Right hindlimb (tissue), 1 donor: ENCODE data around the gene RTKN2.
"Not testable (repeated sequence)": the region's sequence is repeated elsewhere in the genome, so short reads cannot be mapped to it uniquely, and the experiment has no call there.

Experiments used
- DNase-seq: peaks from one replicate; pipeline ENCODE4 v3.0.0-alpha.2; 2018

Gene RTKN2

GRCh38 chr10:62258926-62259325, 9.7 kb downstream of the RTKN2 start:
- no peak for DNase-seq

- no peak for DNase-seq
These were observed 14.9 kb downstream of the RTKN2 start for GRCh38 chr10:62253704-62254103.

- no peak for DNase-seq
These were observed 16.6 kb downstream of the RTKN2 start for GRCh38 chr10:62252051-62252450.

DNA sequence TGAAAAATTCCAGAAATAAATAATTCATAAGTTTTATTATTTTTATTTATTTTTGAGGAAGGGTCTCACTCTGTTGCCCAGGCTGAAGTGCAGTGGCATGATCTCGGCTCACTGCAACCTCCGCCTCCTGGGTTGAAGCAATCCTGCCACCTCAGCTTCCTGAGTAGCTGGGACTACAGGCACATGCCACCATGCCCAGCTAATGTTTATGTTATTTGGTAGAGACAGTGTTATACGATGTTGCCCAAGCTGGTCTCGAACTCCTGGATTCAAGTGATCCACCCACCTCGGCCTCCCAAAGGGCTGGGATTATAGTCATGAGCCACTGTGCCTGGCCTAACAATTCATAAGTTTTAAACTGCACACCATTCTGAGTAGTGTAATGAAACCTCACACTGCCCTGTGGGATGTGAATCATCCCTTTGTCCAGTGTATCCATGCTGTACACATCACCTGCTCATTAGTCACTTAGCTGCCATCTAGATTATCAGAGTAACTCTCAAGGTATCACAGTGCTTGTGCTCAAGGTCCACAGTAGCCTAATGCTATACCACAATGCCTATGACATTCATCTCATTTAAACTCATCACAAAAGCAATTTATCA, 17.9 kb downstream of the RTKN2 start:
- DNase-seq: no peak

DNA sequence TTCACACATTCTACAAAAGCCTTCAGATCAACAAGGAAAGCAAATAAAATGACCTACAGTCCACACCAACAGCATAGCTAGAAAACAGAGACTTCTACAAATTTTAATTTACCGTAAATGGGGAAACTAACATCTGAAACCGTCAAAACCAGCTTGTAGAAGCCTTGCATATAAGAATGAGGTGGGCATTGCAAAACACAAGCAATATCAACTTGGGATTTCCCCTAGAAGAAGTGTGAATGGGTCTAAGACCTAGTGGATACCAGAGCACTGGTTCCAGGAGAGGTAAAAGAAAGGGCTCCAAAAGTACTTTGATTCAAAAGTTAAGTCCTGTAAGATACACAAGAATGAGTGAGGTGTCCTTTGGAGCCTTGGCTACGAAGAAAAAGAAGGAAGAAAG, 18.7 kb downstream of the RTKN2 start:
- DNase-seq: no peak

- DNase-seq: no peak
These were observed 20.2 kb downstream of the RTKN2 start for GRCh38 chr10:62248465-62248864.

DNA sequence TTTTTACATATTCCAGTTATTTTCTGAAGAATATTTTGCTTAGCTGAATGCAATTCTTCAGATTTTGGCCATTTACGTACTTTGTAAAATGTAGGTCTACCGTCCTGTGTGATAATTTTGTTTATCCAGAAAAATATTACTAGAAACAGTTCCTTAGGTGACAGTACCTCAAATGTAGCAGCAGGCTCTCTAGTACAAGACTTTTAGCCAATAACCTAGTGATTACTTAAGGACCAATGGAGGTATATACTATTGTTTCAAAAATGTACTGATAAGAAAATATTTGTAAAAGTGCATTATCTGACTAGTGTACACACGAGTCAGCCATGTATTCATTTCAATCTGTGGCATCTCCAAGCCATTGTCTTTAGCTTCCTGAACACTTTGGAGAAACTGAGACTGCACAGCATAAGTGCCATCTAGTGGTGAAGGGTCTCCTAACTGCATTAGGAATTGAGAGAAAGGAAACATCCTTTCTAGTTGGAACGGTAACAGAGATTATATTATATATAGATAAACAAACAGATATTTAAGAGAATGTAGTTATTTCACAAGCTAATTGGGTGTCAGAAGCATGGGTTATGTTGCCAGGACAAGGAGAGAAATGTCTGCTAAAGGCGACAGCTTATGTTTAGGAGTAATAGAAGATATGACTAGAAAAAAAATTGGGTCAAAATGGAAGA, 23.7 kb downstream of the RTKN2 start:
- peak; percentile 48 for DNase-seq

DNA sequence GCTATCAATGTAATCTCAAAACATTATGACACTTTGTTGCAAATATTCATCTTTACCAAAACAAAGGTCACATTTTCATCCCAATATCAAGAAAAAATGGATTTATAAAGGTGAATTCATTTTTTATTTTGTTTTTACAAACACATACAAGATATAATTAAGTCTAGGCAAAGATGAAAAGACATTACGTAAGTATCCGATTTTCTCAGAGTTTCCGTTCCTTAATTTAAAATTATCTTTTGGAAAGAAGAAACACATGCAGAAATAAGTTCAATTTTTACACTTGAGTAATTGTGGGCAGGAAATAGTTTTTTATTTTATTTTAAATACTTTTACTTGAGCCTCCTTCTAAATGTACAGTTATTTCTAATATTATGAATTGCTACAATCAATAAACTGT, 24.6 kb downstream of the RTKN2 start:
- no peak for DNase-seq

GRCh38 chr10:62243647-62243997, 25.0 kb downstream of the RTKN2 start:
- no peak for DNase-seq

DNA sequence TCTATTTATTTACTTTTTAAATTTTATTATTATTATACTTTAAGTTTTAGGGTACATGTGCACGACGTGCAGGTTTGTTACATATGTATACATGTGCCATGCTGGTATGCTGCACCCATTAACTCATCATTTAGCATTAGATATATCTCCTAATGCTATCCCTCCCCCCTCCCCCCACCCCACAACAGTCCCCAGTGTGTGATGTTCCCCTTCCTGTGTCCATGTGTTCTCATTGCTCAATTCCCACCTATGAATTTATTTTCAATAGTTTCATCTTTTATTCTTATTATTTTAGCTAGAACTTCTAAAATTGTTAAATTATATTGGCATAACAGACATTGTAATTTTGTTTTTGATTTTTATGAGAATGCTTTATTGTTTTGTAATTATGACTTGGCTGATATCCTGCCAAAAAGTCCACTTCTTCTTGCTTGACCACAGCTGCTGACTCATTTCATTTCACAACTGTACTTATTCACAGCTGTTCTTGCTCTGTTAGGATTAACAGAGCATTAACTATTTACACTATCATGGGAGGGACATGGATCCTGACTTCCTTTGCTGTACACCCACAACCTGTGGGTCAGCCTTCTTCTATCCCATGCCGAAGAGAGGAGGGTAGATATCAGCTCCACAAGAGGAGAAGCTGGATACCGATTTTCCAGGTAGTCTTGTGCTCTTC, 25.5 kb downstream of the RTKN2 start:
- DNase-seq: not testable (repeated sequence)

DNA sequence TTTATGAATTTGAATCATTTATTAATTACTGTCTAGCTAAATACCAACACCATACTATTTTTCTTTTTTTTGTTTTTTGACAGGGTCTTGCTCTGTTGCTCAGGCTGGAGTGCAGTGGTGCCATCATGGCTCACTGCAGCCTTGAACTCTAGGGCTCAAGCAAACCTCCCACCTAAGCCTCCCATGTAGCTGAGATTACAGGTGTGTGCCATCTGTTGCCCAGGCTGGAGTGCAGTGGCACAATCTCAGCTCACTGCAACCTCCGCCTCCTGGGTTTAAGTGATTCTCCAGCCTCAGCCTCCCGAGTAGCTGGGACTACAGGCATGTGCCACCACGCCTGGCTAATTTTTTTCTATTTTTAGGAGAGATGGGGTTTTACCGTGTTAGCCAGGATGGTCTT, 27.1 kb downstream of the RTKN2 start:
- DNase-seq: not testable (repeated sequence)

DNA sequence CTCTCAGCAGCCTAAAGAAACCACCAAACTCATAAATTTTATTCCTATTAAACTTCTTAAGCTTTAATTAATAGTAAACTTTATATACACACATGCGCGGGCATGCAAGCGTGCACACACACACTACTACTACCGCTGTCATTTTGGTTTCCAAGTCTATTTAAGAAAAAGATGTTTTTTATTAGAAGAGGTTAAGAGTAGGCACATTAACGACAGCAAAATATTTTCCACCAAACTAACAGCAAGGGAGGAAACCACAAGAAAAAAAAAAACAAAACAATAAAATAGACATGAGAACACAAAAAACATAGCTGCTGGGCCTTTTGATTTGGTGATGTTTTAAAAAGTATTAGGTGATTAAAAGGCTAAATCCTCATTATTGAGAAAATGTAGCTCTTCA, 28.6 kb downstream of the RTKN2 start:
- DNase-seq: no peak

- DNase-seq: no peak
These were observed 29.8 kb downstream of the RTKN2 start for GRCh38 chr10:62238880-62239279.

DNA sequence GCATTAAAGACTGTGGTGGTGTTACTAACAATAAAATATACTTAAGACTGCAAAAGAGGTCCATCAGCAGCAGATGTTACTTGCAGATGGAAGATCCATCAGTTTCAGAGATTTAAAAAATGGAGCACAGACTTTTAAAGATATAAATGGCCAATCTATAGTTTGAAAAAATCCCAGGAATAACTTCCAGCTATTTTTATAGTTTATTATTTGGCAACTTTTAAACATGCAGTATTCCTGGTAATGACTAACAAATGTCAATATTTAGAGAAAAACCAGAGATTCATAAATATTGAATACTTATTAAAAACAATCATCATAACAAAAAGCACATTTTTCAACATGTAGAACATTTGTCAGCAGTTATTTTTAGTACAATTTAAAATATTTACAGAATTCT, 30.7 kb downstream of the RTKN2 start:
- DNase-seq: no peak

- DNase-seq: no peak
These were observed 31.1 kb downstream of the RTKN2 start for GRCh38 chr10:62237506-62237905.

DNA sequence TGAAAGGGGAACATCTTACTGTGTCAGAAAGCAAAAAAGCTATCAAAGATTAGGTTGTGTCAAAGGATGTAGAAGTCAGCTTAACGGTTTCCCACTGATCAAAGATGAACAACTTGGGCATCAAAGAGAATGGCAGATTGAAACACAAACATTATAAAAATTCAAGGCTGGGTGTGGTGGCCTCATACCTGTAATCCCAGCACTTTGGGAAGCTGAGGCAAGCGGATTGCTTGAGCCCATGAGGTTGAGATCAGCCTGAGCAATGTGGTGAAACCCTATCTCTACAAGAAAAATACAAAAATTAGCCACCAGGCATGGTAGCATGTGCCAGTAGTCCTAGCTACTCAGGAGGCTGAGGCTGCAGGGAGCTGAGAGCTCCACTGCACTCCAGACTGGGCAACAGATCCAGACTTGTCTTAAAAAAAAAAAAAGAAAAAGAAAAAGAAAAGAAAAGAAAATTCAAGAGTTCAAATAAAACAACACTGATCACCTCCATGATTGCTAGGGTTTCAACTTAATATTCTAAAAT, 34.5 kb downstream of the RTKN2 start:
- DNase-seq: no peak

- DNase-seq: no peak
These were observed 35.1 kb downstream of the RTKN2 start for GRCh38 chr10:62233356-62234076.

GRCh38 chr10:62231805-62232204, 36.8 kb downstream of the RTKN2 start:
- no peak for DNase-seq

DNA sequence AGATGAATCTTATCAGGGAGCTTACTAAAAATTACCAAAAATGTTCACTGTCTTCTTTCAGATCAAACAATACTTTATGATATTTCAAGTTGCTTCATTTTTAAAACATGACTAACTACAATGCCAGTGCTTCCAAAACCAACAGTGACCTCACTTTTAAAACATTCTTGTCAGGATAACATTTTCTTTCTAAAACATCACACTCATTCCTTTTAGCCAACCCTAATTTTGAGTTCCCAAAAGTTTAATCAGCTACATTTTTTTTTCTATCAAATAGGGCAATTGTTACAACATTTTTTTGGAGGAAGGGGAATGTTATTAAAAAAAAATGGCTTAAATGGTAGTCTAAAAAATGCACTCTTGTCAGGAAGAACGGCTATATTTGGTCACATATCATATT, 37.3 kb downstream of the RTKN2 start:
- no peak for DNase-seq

GRCh38 chr10:62230344-62231121, 38.1 kb downstream of the RTKN2 start:
- no peak for DNase-seq

DNA sequence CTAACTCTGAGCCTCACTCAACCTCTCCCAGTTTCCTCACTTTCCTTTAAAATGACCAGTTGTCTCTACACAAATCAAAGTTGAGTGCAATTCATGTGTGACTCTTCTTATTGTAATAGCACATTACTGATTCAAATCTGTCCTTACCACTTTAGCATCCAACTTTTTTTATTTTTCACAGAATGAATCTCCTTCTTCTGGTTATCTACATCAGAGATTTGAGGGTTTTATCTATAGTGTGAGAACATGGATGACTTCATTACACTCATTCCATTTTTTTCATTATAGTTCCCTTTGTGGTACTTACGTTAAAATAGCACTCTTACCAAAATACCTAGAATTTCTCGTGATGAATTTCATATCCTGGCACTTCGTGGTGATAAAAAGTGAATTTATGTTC, 43.3 kb downstream of the RTKN2 start:
- DNase-seq: no peak

GRCh38 chr10:62224606-62225005, 44.0 kb downstream of the RTKN2 start:
- no peak for DNase-seq

DNA sequence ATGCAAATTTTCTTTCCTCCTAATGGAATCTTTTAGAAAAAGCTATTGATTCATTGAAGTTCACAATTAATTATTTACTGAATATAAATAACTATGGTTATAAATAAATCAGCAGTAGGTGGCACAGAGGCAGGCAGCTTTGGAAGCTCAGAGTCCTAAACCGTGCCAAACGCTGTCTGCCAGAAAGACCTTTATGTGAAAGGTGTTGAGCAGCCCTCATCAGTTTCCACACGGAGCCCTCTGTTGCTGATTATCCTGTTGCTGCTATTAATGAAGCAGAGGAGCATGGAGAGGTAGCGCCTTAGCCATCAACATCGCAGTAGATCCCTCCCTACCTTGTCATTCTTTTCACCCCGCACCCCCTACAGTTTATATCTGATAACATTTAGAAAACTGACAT, 51.0 kb downstream of the RTKN2 start:
- no peak for DNase-seq
